PC-9 (cell line): ENCODE results near the gene NR2C1. TPM values are rescaled to one million over a fixed set of nuclear protein-coding genes. Genes with fewer than 3 reads are reported as not detected.

Experiments used
- BruUV-seq: library from RNA; stranded (reverse); fragments of 400-500 nt; replicated peaks from 2 replicates; lab custom pipeline; 2021; lab: Mats Ljungman, UMichigan
- CTCF ChIA-PET: fragments of 300-600 bp; sonication (Branson Sonifier 250); formaldehyde crosslinking; loops from one replicate; lab custom pipeline; 2022; ENCODE audit warnings: antibody characterized with exemption; lab: Charles Lee
- POLR2A ChIA-PET: fragments of 300-600 bp; sonication (Branson Sonifier 250); formaldehyde crosslinking; loops from one replicate; lab custom pipeline; 2022; ENCODE audit warnings: antibody characterized with exemption; ENCODE audit not compliant: unreplicated experiment; lab: Charles Lee
- DNase-seq, 2 experiments: peaks; one replicate each; pipeline versions ENCODE4 v3.0.0 to v3.0.0-alpha.2; 2015 to 2022; ENCODE audit warnings: mixed read lengths in 1 of 2
- H2AFZ ChIP-seq: fragments of 200-600 bp; sonication (generic); 2 replicates; pipeline ENCODE4 v1.8.1; 2017; ENCODE audit warnings: antibody characterized with exemption
- H3F3A ChIP-seq: fragments of 200-600 bp; sonication (generic); 2 replicates; pipeline ENCODE4 v1.8.1; 2017; ENCODE audit warnings: antibody characterized with exemption, mild to moderate bottlenecking, low read depth; ENCODE audit not compliant: insufficient read depth
- H3K27ac ChIP-seq: fragments of 200-600 bp; sonication (generic); 2 replicates; pipeline ENCODE4 v1.6.1; 2016; ENCODE audit warnings: mixed run types
- H3K27me3 ChIP-seq: fragments of 200-600 bp; sonication (generic); 2 replicates; pipeline ENCODE4 v1.6.1; 2016; ENCODE audit warnings: low read depth, mixed run types; ENCODE audit not compliant: insufficient read depth
- H3K36me3 ChIP-seq: fragments of 200-600 bp; sonication (generic); 2 replicates; pipeline ENCODE4 v1.6.1; 2016; ENCODE audit warnings: low read depth, mixed run types
- H3K4me1 ChIP-seq: fragments of 200-600 bp; sonication (generic); replicated peaks from 2 replicates; pipeline ENCODE4 v1.6.1; 2016; ENCODE audit warnings: mixed run types; ENCODE audit not compliant: insufficient read depth
- H3K4me2 ChIP-seq: fragments of 200-600 bp; sonication (generic); 2 replicates; pipeline ENCODE4 v1.6.1; 2017; ENCODE audit warnings: mixed run types
- H3K4me3 ChIP-seq: fragments of 200-600 bp; sonication (generic); 2 replicates; pipeline ENCODE4 v1.6.1; 2016; ENCODE audit warnings: mixed run types
- H3K79me2 ChIP-seq: fragments of 200-600 bp; sonication (generic); 2 replicates; pipeline ENCODE4 v1.6.1; 2017; ENCODE audit warnings: low read depth, mixed run types
- H3K9me2 ChIP-seq: fragments of 200-600 bp; sonication (generic); 2 replicates; pipeline ENCODE4 v1.8.1; 2017; ENCODE audit warnings: mild to moderate bottlenecking; ENCODE audit not compliant: insufficient read depth
- H3K9me3 ChIP-seq: fragments of 200-600 bp; sonication (generic); 2 replicates; pipeline ENCODE4 v1.8.1; 2016; ENCODE audit warnings: low read depth; ENCODE audit not compliant: insufficient read depth
- H4K20me1 ChIP-seq: fragments of 200-600 bp; sonication (generic); 2 replicates; pipeline ENCODE4 v1.8.1; 2017; ENCODE audit not compliant: insufficient read depth
- EZH2 ChIP-seq: fragments of 200-600 bp; sonication (generic); IDR thresholded peaks from 2 replicates; pipeline ENCODE4 v1.8.0; 2017; ENCODE audit warnings: antibody characterized with exemption, low read depth
- intact Hi-C: fragments of 100-400 bp; cut with micrococcal nuclease; formaldehyde crosslinking; loops from one replicate; pipeline ENCODE4 v1.10.0; 2022; ENCODE audit not compliant: unreplicated experiment
- total RNA-seq: library from RNA; stranded (reverse); gene quantifications from 2 replicates; pipeline ENCODE4 v1.2.3, GENCODE V29; 2021
- TF ChIP-seq, protein P1 (sequence below): fragments of 200-600 bp; sonication (generic); conservative IDR thresholded peaks from 2 replicates; pipeline ENCODE4 v1.6.1; 2017; ENCODE audit warnings: mixed run types, antibody characterized with exemption, mild to moderate bottlenecking, moderate library complexity

The NR2C1 gene
- total RNA-seq, 1 experiment from 2014 or later, result 26.4 TPM

- H3K27me3 ChIP-seq, result no peaks in the 10 kb centered on the region
- H4K20me1 ChIP-seq, result no peaks in the 10 kb centered on the region
- no peak overlapping the region for H3K4me2 ChIP-seq
- no TSS peak for BruUV-seq
- TF ChIP-seq EZH2, result no peak
- TF ChIP-seq, protein P1, sequence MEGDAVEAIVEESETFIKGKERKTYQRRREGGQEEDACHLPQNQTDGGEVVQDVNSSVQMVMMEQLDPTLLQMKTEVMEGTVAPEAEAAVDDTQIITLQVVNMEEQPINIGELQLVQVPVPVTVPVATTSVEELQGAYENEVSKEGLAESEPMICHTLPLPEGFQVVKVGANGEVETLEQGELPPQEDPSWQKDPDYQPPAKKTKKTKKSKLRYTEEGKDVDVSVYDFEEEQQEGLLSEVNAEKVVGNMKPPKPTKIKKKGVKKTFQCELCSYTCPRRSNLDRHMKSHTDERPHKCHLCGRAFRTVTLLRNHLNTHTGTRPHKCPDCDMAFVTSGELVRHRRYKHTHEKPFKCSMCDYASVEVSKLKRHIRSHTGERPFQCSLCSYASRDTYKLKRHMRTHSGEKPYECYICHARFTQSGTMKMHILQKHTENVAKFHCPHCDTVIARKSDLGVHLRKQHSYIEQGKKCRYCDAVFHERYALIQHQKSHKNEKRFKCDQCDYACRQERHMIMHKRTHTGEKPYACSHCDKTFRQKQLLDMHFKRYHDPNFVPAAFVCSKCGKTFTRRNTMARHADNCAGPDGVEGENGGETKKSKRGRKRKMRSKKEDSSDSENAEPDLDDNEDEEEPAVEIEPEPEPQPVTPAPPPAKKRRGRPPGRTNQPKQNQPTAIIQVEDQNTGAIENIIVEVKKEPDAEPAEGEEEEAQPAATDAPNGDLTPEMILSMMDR, result no peak
- DNase-seq, result no peak
- no peaks in the 10 kb centered on the region for H3K9me3 ChIP-seq
- no peaks in the 10 kb centered on the region for H3K9me2 ChIP-seq
- 0 out of 2 replicates have a peak, but pooled peaks cover 2% of the 10 kb centered on the region for H3K79me2 ChIP-seq
- no peaks in the 10 kb centered on the region; the same call in 1 of the 2 replicates for H3F3A ChIP-seq
- POLR2A ChIA-PET, result no interaction called here
- H2AFZ ChIP-seq, result no peak overlapping the region
- H3K36me3 ChIP-seq, result no peaks in the 10 kb centered on the region; the same call in 1 of the 2 replicates
- no peak overlapping the region for H3K27ac ChIP-seq
- CTCF ChIA-PET, result no interaction called here
- H3K4me1 ChIP-seq, result no peaks in the 10 kb centered on the region
- H3K4me3 ChIP-seq, result no peak overlapping the region
- intact Hi-C loops, result loop anchor here (10.0 kb wide), 1 partner anchor 435 kb away; no protein-coding TSS in a partner anchor
Observed at GRCh38 chr12:94979941-94980340, 93.5 kb downstream of the NR2C1 start.

DNA sequence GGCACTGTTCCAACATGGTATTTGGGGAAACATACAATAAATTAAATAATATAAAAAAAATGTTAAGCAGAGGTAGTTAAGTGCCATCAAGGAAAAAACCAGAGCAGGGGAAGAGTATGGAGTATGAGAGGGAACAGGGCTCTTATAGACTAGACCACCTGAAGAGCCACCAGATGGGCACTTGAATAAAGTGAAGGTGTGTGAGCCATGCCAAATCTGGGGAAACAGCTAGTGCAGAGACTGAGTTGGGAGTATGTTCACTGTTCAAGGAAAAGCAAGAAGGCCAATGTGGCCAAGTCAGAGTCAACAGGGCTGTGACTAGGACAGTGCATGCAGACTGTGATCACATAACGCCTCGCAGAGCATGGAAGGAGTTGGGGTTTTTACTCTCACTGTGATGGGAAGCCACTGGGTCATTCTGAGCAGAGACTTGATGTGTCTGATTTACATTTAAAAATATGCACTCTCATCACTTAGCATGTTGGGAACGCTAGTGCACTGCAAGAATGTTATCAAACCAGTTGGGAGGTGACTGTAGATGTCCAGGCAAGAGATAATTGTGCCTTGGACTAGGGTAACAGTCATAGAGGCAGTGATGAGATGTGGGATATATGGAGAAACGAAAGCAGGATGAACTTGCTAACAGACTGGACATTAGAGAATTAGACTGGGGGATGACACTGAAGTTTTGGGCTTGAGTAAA lies 95.5 kb downstream of the NR2C1 start:
- Histone ChIP-seq H3K27me3 (no peaks in the 10 kb centered on the region), H3K79me2 (0 out of 2 replicates have a peak, but pooled peaks cover 2% of the 10 kb centered on the region), H3K9me3 (no peaks in the 10 kb centered on the region), H3F3A (no peaks in the 10 kb centered on the region), H3K4me1 (no peaks in the 10 kb centered on the region), H3K4me3 (no peak overlapping the region), H3K9me2 (no peaks in the 10 kb centered on the region), H4K20me1 (no peaks in the 10 kb centered on the region), H3K27ac (no peak overlapping the region), H3K36me3 (no peaks in the 10 kb centered on the region; the same call in 1 of the 2 replicates), H3K4me2 (no peak overlapping the region), H2AFZ (no peak overlapping the region)
- ChIA-PET POLR2A (no interaction called here), CTCF (interaction anchor here (0.7 kb wide), 1 partner anchor 715 kb away, joined by 5 read pairs; no protein-coding TSS in a partner anchor)
- DNase-seq, result no peak
- no TSS peak for BruUV-seq
- intact Hi-C loops, result no loop called here
- TF ChIP-seq, protein P1, result no peak
- no peak for TF ChIP-seq EZH2

- H3K27me3 ChIP-seq, result no peaks in the 10 kb centered on the region
- H3K27ac ChIP-seq, result no peak overlapping the region
- no peak for DNase-seq
- no peak overlapping the region for H3K4me2 ChIP-seq
- no TSS peak for BruUV-seq
- H4K20me1 ChIP-seq, result no peaks in the 10 kb centered on the region
- no peak overlapping the region for H2AFZ ChIP-seq
- intact Hi-C loops, result no loop called here
- no peak overlapping the region for H3K4me3 ChIP-seq
- ChIA-PET CTCF (no interaction called here), POLR2A (interaction anchor here (0.8 kb wide), 1 partner anchor 178 kb away, joined by 7 read pairs; no protein-coding TSS in a partner anchor)
- H3K36me3 ChIP-seq, result no peaks in the 10 kb centered on the region
- H3K9me3 ChIP-seq, result no peaks in the 10 kb centered on the region
- no peak for TF ChIP-seq EZH2
- TF ChIP-seq, protein P1, result no peak
- H3K9me2 ChIP-seq, result no peaks in the 10 kb centered on the region
- H3K79me2 ChIP-seq, result no peaks in the 10 kb centered on the region
- no peaks in the 10 kb centered on the region for H3F3A ChIP-seq
- no peaks in the 10 kb centered on the region for H3K4me1 ChIP-seq
Observed at GRCh38 chr12:94973221-94973620, 100.2 kb downstream of the NR2C1 start.
